WTC11 (cell line): ENCODE measurements around the gene SBSN. TPM values are rescaled to one million over a fixed set of nuclear protein-coding genes. Genes with fewer than 3 reads are reported as not detected.

Experiments used
- ATAC-seq: fragments of 200-7000 bp; cut with Tn5 transposase; 2 replicates; pipeline ENCODE4 v1.10.0; 2021; ENCODE audit warnings: mild to moderate bottlenecking, moderate library complexity
- Bru-seq: library from RNA; stranded (reverse); fragments of 400-500 nt; gene quantifications from one replicate; lab custom pipeline; 2021; lab: Mats Ljungman, UMichigan
- CTCF ChIA-PET: fragments of 300-600 bp; sonication (Branson Sonifier 250); formaldehyde crosslinking; loops from one replicate; lab custom pipeline; 2021; ENCODE audit warnings: antibody characterized with exemption; lab: Charles Lee
- POLR2A ChIA-PET: fragments of 350-600 bp; sonication (Branson Sonifier 250); formaldehyde crosslinking; loops from one replicate; lab custom pipeline; 2021; ENCODE audit warnings: antibody characterized with exemption; lab: Charles Lee
- DNase-seq: peaks from one replicate; pipeline ENCODE4 v3.0.0; 2021; ENCODE audit warnings: low spot score
- H3K27ac Mint-ChIP-seq: 2 replicates; pipeline ENCODE4 v1.8.0; 2021; ENCODE audit warnings: mixed read lengths
- H3K27me3 Mint-ChIP-seq: 2 replicates; pipeline ENCODE4 v1.8.0; 2021; ENCODE audit warnings: low read depth, mild to moderate bottlenecking, moderate library complexity, mixed read lengths
- H3K36me3 Mint-ChIP-seq: 2 replicates; pipeline ENCODE4 v1.8.0; 2021; ENCODE audit warnings: mixed read lengths
- H3K4me1 Mint-ChIP-seq: 2 replicates; pipeline ENCODE4 v1.8.0; 2022; ENCODE audit warnings: mixed read lengths
- H3K4me3 Mint-ChIP-seq: 2 replicates; pipeline ENCODE4 v1.8.0; 2021; ENCODE audit warnings: mild to moderate bottlenecking, moderate library complexity, mixed read lengths
- H3K9me3 Mint-ChIP-seq: 2 replicates; pipeline ENCODE4 v1.8.0; 2021; ENCODE audit warnings: mixed read lengths
- ATF3 ChIP-seq: sonication (generic); formaldehyde crosslinking; conservative IDR thresholded peaks from 2 replicates; pipeline ENCODE4 v1.8.1; 2022; ENCODE audit warnings: mild to moderate bottlenecking, missing genetic modification reagents
- CREM ChIP-seq: sonication (generic); formaldehyde crosslinking; IDR thresholded peaks from 2 replicates; pipeline ENCODE4 v1.8.1; 2022; ENCODE audit warnings: mild to moderate bottlenecking, missing genetic modification reagents, moderate library complexity
- E2F4 ChIP-seq: sonication (generic); formaldehyde crosslinking; IDR thresholded peaks from 2 replicates; pipeline ENCODE4 v1.8.1; 2022; ENCODE audit warnings: low read depth, mild to moderate bottlenecking, moderate library complexity, missing genetic modification reagents, borderline replicate concordance
- ELF4 ChIP-seq: sonication (generic); formaldehyde crosslinking; IDR thresholded peaks from 2 replicates; pipeline ENCODE4 v1.8.1; 2022; ENCODE audit warnings: low read depth, mild to moderate bottlenecking, moderate library complexity, missing genetic modification reagents
- ESRRA ChIP-seq: sonication (generic); formaldehyde crosslinking; IDR thresholded peaks from 2 replicates; pipeline ENCODE4 v1.8.1; 2022; ENCODE audit warnings: mild to moderate bottlenecking, missing genetic modification reagents, borderline replicate concordance
- FOXJ3 ChIP-seq: sonication (generic); formaldehyde crosslinking; IDR thresholded peaks from 2 replicates; pipeline ENCODE4 v1.9.0; 2021; ENCODE audit warnings: missing genetic modification reagents, mild to moderate bottlenecking, borderline replicate concordance
- FOXP1 ChIP-seq: sonication (generic); formaldehyde crosslinking; IDR thresholded peaks from 2 replicates; pipeline ENCODE4 v1.8.0; 2022; ENCODE audit warnings: missing genetic modification reagents, mild to moderate bottlenecking, moderate library complexity, borderline replicate concordance
- IRF2 ChIP-seq: sonication (generic); formaldehyde crosslinking; IDR thresholded peaks from 2 replicates; pipeline ENCODE4 v1.8.0; 2022; ENCODE audit warnings: low read depth, missing genetic modification reagents, borderline replicate concordance
- NFE2L1 ChIP-seq: sonication (generic); formaldehyde crosslinking; IDR thresholded peaks from 2 replicates; pipeline ENCODE4 v1.8.1; 2023; ENCODE audit warnings: missing genetic modification reagents
- TCF7 ChIP-seq: sonication (generic); formaldehyde crosslinking; IDR thresholded peaks from 2 replicates; pipeline ENCODE4 v1.8.0; 2022; ENCODE audit warnings: mild to moderate bottlenecking, low read depth, missing genetic modification reagents, moderate library complexity
- TEAD1 ChIP-seq: sonication (generic); formaldehyde crosslinking; IDR thresholded peaks from 2 replicates; pipeline ENCODE4 v1.8.0; 2022; ENCODE audit warnings: mild to moderate bottlenecking, missing genetic modification reagents
- TEAD4 ChIP-seq: sonication (generic); formaldehyde crosslinking; IDR thresholded peaks from 2 replicates; pipeline ENCODE4 v1.8.0; 2022; ENCODE audit warnings: mild to moderate bottlenecking, missing genetic modification reagents
- TP53 ChIP-seq: sonication (generic); formaldehyde crosslinking; IDR thresholded peaks from 2 replicates; pipeline ENCODE4 v1.8.1; 2023; ENCODE audit warnings: mild to moderate bottlenecking, missing genetic modification reagents
- USF1 ChIP-seq: sonication (generic); formaldehyde crosslinking; IDR thresholded peaks from 2 replicates; pipeline ENCODE4 v1.8.0; 2022; ENCODE audit warnings: mild to moderate bottlenecking, missing genetic modification reagents
- USF2 ChIP-seq: sonication (generic); formaldehyde crosslinking; IDR thresholded peaks from 2 replicates; pipeline ENCODE4 v1.8.1; 2023; ENCODE audit warnings: mild to moderate bottlenecking, missing genetic modification reagents, moderate library complexity
- ZBTB21 ChIP-seq: sonication (generic); formaldehyde crosslinking; IDR thresholded peaks from 2 replicates; pipeline ENCODE4 v1.8.1; 2023; ENCODE audit warnings: mild to moderate bottlenecking, missing genetic modification reagents, borderline replicate concordance
- ZNF232 ChIP-seq: sonication (generic); formaldehyde crosslinking; IDR thresholded peaks from 2 replicates; pipeline ENCODE4 v1.8.0; 2022; ENCODE audit warnings: mild to moderate bottlenecking, missing genetic modification reagents
- ZNF281 ChIP-seq: sonication (generic); formaldehyde crosslinking; IDR thresholded peaks from 2 replicates; pipeline ENCODE4 v1.8.0; 2023; ENCODE audit warnings: mild to moderate bottlenecking, missing genetic modification reagents
- ZNF425 ChIP-seq: fragments of 250-450 bp; sonication (Bioruptor Pico); conservative IDR thresholded peaks from 2 replicates; pipeline ENCODE4 v1.9.0; 2021; ENCODE audit warnings: mild to moderate bottlenecking
- long read RNA-seq, 3 experiments: library from RNA in 1 of 3; library from capped mRNA in 1 of 3; library from polyadenylated mRNA in 1 of 3; unstranded in 2 of 3; stranded (forward) in 1 of 3; transcript quantifications; one replicate each; pipeline ENCODE4 v2.0.0, GENCODE V29; 2021
- total RNA-seq: library from RNA; stranded (reverse); gene quantifications from 3 replicates; pipeline ENCODE4 v1.2.3, GENCODE V29; 2021

SBSN gene
- total RNA-seq (0.15 to 0.39 TPM in 2 of 3 replicates, not detected in the other), Bru-seq, nascent RNA (percentile 5 among the genes with signal in this experiment)
- long read RNA-seq, experiment 1, partial matches to known transcripts: 1 of 1 reads
- long read RNA-seq, experiment 1, other reads (novel, unspliced or antisense): 0 of 1 reads
- long read RNA-seq, experiment 2, partial matches to known transcripts: 0 of 2 reads
- long read RNA-seq, experiment 2, other reads (novel, unspliced or antisense): 2 of 2 reads
- long read RNA-seq, experiment 3: 0 reads

GRCh38 chr19:35528218-35529038, at the start of gene SBSN:
Gene SBSN, minus strand, starts transcription at chr19:35528311. Its CDS starts 30 bp downstream, at chr19:35528281.
- peaks cover 20% of the 10 kb centered on the region for H3K4me1 Mint-ChIP-seq
- no peak within 1 kb of the TSS for H3K4me3 Mint-ChIP-seq
- H3K27me3 Mint-ChIP-seq: peaks cover 36% of the 10 kb centered on the region
- TF ChIP-seq ZNF232 (CRISPR knock-in tag) (no peak), CREM (no peak), ZBTB21 (CRISPR knock-in tag) (no peak), ZNF425 (CRISPR knock-in tag) (no peak)
- no peak for ATAC-seq
- 0 out of 2 replicates have a peak, but pooled peaks cover 4% of the 10 kb centered on the region for H3K9me3 Mint-ChIP-seq
- DNase-seq: no peak
- POLR2A ChIA-PET: no interaction called here
- CTCF ChIA-PET: interaction anchor here (0.6 to 1.1 kb wide), 2 partner anchors 18 to 411 kb away, joined by 3 read pairs; no protein-coding TSS in a partner anchor
- no peak within 1 kb of the TSS for H3K27ac Mint-ChIP-seq
- no peaks in the 10 kb centered on the region for H3K36me3 Mint-ChIP-seq

- DNase-seq: no peak
- peaks cover 16% of the 10 kb centered on the region for H3K36me3 Mint-ChIP-seq
- TF ChIP-seq TP53 (CRISPR knock-in tag) (no peak), USF1 (CRISPR knock-in tag) (no peak), ATF3 (no peak), NFE2L1 (CRISPR knock-in tag) (no peak), ELF4 (CRISPR knock-in tag) (no peak), E2F4 (CRISPR knock-in tag) (no peak), USF2 (no peak), TEAD1 (CRISPR knock-in tag) (no peak), FOXJ3 (CRISPR knock-in tag) (no peak), ESRRA (CRISPR knock-in tag) (no peak), TEAD4 (CRISPR knock-in tag) (no peak), TCF7 (CRISPR knock-in tag) (no peak), ZNF281 (CRISPR knock-in tag) (no peak), IRF2 (CRISPR knock-in tag) (no peak), FOXP1 (CRISPR knock-in tag) (no peak)
- TF ChIP-seq, all 79 proteins: peak for 0
- no peak overlapping the region for H3K4me3 Mint-ChIP-seq
- peaks cover 27% of the 10 kb centered on the region for H3K9me3 Mint-ChIP-seq
- ATAC-seq: no peak
- CTCF ChIA-PET: interaction anchor here (0.6 to 1.4 kb wide), 2 partner anchors 14 to 75 kb away, joined by 3 to 4 read pairs; no protein-coding TSS in a partner anchor
- POLR2A ChIA-PET: no interaction called here
- H3K27ac Mint-ChIP-seq: no peak overlapping the region
- peaks cover 36% of the 10 kb centered on the region for H3K27me3 Mint-ChIP-seq
- H3K4me1 Mint-ChIP-seq: peaks cover 7% of the 10 kb centered on the region
Measured at GRCh38 chr19:35571406-35571965, 43.4 kb upstream of the SBSN start.
